Ishikawa (cell line): Measurements from ENCODE around the gene SGTA.

Experiments used
- CEBPB ChIP-seq: IDR thresholded peaks from 2 replicates; pipeline ENCODE4 v1.6.1; 2012
- CREB1 ChIP-seq: IDR thresholded peaks from 2 replicates; pipeline ENCODE4 v1.6.1; 2012; ENCODE audit warnings: low read depth
- EGR1 ChIP-seq: IDR thresholded peaks from 2 replicates; pipeline ENCODE4 v1.6.1; 2012
- EP300 ChIP-seq: IDR thresholded peaks from 2 replicates; pipeline ENCODE4 v1.6.1; 2012; ENCODE audit warnings: borderline replicate concordance
- FOXM1 ChIP-seq: IDR thresholded peaks from 2 replicates; pipeline ENCODE4 v1.6.1; 2012; ENCODE audit warnings: low read depth, borderline replicate concordance
- MAX ChIP-seq: IDR thresholded peaks from 2 replicates; pipeline ENCODE4 v1.6.1; 2012
- NFIC ChIP-seq: IDR thresholded peaks from 2 replicates; pipeline ENCODE4 v1.6.1; 2012
- RAD21 ChIP-seq: IDR thresholded peaks from 2 replicates; pipeline ENCODE4 v1.6.1; 2012; ENCODE audit warnings: low read depth
- REST ChIP-seq: IDR thresholded peaks from 2 replicates; pipeline ENCODE4 v1.6.1; 2012; ENCODE audit warnings: low read depth, mild to moderate bottlenecking
- TAF1 ChIP-seq: IDR thresholded peaks from 2 replicates; pipeline ENCODE4 v1.6.1; 2012; ENCODE audit warnings: low read depth, mild to moderate bottlenecking
- TCF12 ChIP-seq: IDR thresholded peaks from 2 replicates; pipeline ENCODE4 v1.6.1; 2012; ENCODE audit warnings: low read depth
- TEAD4 ChIP-seq: IDR thresholded peaks from 2 replicates; pipeline ENCODE4 v1.6.1; 2012
- YY1 ChIP-seq: IDR thresholded peaks from 2 replicates; pipeline ENCODE4 v1.6.1; 2012; ENCODE audit warnings: low read depth
- ZBTB7A ChIP-seq: IDR thresholded peaks from 2 replicates; pipeline ENCODE4 v1.6.1; 2012; ENCODE audit warnings: low read depth
- TF ChIP-seq, protein P1 (sequence below): IDR thresholded peaks from 2 replicates; pipeline ENCODE4 v1.6.1; 2012

SGTA gene

DNA sequence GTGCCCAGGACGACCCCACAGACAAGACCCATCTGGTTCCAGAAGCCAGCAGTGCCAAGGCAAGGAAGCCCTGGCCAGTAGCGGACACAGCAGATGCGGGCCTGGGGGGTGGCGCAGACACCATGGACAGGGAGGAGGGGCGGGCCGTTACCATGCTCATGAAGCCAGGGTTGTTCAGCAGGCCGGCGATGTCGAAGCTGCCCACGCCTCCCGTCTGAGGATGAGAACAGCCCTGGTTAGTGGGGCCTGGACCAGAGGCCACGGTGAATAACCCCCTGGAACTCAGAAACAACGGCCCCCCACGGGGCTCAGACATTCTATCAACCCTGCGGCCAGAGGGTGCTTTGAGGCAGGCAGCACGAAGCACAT, 21.8 kb downstream of the SGTA start:
- TF ChIP-seq YY1 (no peak), CEBPB (no peak), NFIC (no peak), FOXM1 (no peak), RAD21 (no peak), EGR1 (no peak), MAX (no peak), EP300 (no peak), TAF1 (no peak), TEAD4 (no peak), REST (no peak), TCF12 (no peak), ZBTB7A (no peak), CREB1 (no peak)
- TF ChIP-seq, protein P1, sequence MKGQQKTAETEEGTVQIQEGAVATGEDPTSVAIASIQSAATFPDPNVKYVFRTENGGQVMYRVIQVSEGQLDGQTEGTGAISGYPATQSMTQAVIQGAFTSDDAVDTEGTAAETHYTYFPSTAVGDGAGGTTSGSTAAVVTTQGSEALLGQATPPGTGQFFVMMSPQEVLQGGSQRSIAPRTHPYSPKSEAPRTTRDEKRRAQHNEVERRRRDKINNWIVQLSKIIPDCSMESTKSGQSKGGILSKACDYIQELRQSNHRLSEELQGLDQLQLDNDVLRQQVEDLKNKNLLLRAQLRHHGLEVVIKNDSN: no peak

GRCh38 chr19:2759965-2760364, 23.1 kb downstream of the SGTA start:
- TF ChIP-seq ZBTB7A (no peak), TEAD4 (no peak), CREB1 (no peak), FOXM1 (no peak), REST (no peak), CEBPB (no peak), EP300 (no peak), MAX (no peak), YY1 (no peak), EGR1 (no peak), RAD21 (no peak), TCF12 (no peak), NFIC (no peak)
- TF ChIP-seq, protein P1: no peak

DNA sequence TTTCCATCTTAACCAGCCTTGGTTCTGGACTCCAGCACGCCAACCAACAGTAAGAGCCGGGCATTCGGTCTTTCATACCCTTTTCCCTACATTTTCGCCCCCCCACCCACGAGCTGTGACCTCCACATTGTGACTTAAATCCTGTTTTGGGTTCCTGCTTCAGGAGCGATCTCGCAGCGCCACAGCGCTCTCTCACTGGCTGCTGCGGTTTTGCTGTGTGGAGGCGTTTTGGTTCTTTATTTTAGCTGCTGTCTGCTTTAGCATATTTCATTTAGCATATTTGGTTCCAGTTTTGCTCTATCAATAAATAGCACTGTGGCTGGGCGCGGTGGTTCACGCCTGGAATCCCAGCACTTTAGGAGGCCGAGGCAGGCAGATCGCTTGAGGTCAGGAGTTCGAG, 23.7 kb downstream of the SGTA start:
- no peak for TF ChIP-seq CREB1
- no peak for TF ChIP-seq MAX
- TF ChIP-seq EGR1: no peak
- no peak for TF ChIP-seq TCF12
- no peak for TF ChIP-seq REST
- TF ChIP-seq, protein P1: no peak
- no peak for TF ChIP-seq EP300
- no peak for TF ChIP-seq TEAD4

DNA sequence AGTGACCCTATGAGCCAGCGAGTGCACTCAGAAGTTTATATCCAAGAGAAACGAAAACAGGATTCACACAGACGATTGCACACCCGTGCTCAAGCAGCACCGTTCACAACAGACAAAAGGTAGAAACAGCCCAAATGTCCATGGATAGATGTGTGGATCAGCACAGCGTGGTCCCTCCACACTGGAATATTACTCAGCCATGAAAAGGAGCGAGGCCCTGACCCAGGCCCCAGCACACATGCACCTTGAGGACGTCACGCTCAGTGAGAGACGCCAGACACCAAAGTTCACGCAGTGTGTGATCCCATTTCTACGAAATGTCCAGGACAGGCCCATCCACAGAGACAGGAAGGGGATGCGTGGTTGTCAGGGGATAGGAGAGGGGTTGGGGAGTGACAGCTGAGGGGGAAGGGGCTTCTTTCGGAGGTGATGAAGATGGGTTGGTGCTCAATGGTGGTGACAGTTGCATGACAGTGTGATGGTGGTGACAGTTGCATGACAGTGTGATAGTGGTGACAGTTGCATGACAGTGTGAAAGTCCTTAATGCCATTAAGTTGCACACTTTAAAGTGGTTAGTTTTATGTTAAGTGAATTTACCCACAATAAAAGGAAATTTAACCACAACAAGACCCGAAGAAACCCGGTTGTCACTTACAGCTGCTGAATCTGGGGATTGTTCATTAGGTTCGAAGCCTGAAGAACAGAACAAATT, 24.3 kb downstream of the SGTA start:
- TF ChIP-seq EGR1 (no peak), FOXM1 (no peak), RAD21 (no peak), TCF12 (no peak), EP300 (no peak), REST (no peak), NFIC (no peak), TEAD4 (no peak), MAX (no peak), CEBPB (no peak), CREB1 (no peak), TAF1 (no peak), YY1 (no peak)
- TF ChIP-seq, protein P1: no peak
